Common myeloid progenitor, CD34-positive (primary cell): ENCODE results near the gene IFNAR1.
A peak's percentile ranks its signal among the peaks of the same experiment; 100 is the strongest.
"Not testable (repeated sequence)": the region's sequence is repeated elsewhere in the genome, so short reads cannot be mapped to it uniquely, and the experiment has no call there.

Source experiments
- CTCF ChIA-PET: fragments of 350-600 bp; sonication (Branson Sonifier 250); formaldehyde crosslinking; loops from one replicate; lab custom pipeline; 2021; ENCODE audit warnings: antibody characterized with exemption; lab: Charles Lee
- POLR2A ChIA-PET: fragments of 350-600 bp; sonication (Branson Sonifier 250); formaldehyde crosslinking; loops from one replicate; lab custom pipeline; 2021; ENCODE audit warnings: antibody characterized with exemption; lab: Charles Lee
- DNase-seq, 3 donors: peaks; one replicate each; pipeline versions ENCODE4 v3.0.0 to v3.0.0-alpha.2; 2013
- H3K27ac ChIP-seq, 2 experiments: 1 replicate in 1 of 2; 2 replicates in 1 of 2; pipeline ENCODE4 v1.7.0; 2013; ENCODE audit warnings: inconsistent platforms in 2 of 2, low read length in 2 of 2, mild to moderate bottlenecking in 2 of 2, low read depth in 1 of 2, moderate library complexity in 1 of 2; ENCODE audit not compliant: severe bottlenecking in 2 of 2, insufficient read depth in 1 of 2, poor library complexity in 1 of 2
- H3K27me3 ChIP-seq, 5 experiments: replicated peaks in 2 of 5; 1 replicate in 3 of 5; 2 replicates in 2 of 5; pipeline versions ENCODE4 v1.6.1 to v1.7.0; 2013; ENCODE audit warnings: low read length in 4 of 5, mild to moderate bottlenecking in 2 of 5, moderate library complexity in 2 of 5, inconsistent platforms in 1 of 5; ENCODE audit not compliant: insufficient read depth in 5 of 5, control insufficient read depth in 4 of 5
- H3K36me3 ChIP-seq, 4 experiments: 1 replicate in 2 of 4; 2 replicates in 2 of 4; pipeline versions ENCODE4 v1.6.1 to v1.7.0; 2013; ENCODE audit warnings: low read length in 3 of 4, control low read depth in 1 of 4, mild to moderate bottlenecking in 1 of 4; ENCODE audit not compliant: control insufficient read depth in 4 of 4, insufficient read depth in 4 of 4
- H3K4me1 ChIP-seq, 4 experiments: 1 replicate in 3 of 4; 2 replicates in 1 of 4; pipeline versions ENCODE4 v1.6.1 to v1.7.1; 2013; ENCODE audit warnings: low read length in 3 of 4, mild to moderate bottlenecking in 3 of 4, control low read depth in 1 of 4, inconsistent platforms in 1 of 4, moderate library complexity in 1 of 4; ENCODE audit not compliant: control insufficient read depth in 4 of 4, insufficient read depth in 4 of 4; ENCODE audit errors: control extremely low read depth in 1 of 4
- H3K4me3 ChIP-seq, 7 experiments: 1 replicate in 4 of 7; 2 replicates in 3 of 7; pipeline versions ENCODE4 v1.5.1 to v1.7.0; 2013; ENCODE audit warnings: mild to moderate bottlenecking in 7 of 7, low read length in 6 of 7, moderate library complexity in 6 of 7, inconsistent platforms in 2 of 7, low read depth in 2 of 7, control low read depth in 1 of 7; ENCODE audit not compliant: insufficient read depth in 4 of 7, control insufficient read depth in 1 of 7; ENCODE audit errors: extremely low read depth in 1 of 7
- H3K9me3 ChIP-seq, 5 experiments: 1 replicate in 4 of 5; 2 replicates in 1 of 5; pipeline versions ENCODE4 v1.6.1 to v1.7.1; 2013; ENCODE audit warnings: low read length in 4 of 5, mild to moderate bottlenecking in 2 of 5, inconsistent platforms in 1 of 5, low read depth in 1 of 5, moderate library complexity in 1 of 5; ENCODE audit not compliant: control insufficient read depth in 4 of 5, insufficient read depth in 2 of 5; ENCODE audit errors: control extremely low read depth in 1 of 5
- WGBS: methylation state at CpG from one replicate; pipeline ENCODE4 v1.1.5; 2013; ENCODE audit not compliant: insufficient coverage; 5-methylcytosine and 5-hydroxymethylcytosine counted together

The IFNAR1 gene

GRCh38 chr21:33363911-33364609 lies 39.3 kb downstream of the IFNAR1 start:
- WGBS = 70% methylated on average over 10 of the region's 10 CpGs
- peaks cover 2 to 23% (median 13%) of the 10 kb centered on the region in 5 experiments for H3K9me3 ChIP-seq
- H3K36me3 ChIP-seq, H3K4me3 ChIP-seq, H3K27ac ChIP-seq, H3K27me3 ChIP-seq: not testable (repeated sequence)
- H3K4me1 ChIP-seq = peaks cover 9 to 31% (median 21%) of the 10 kb centered on the region in 4 experiments
- peak in 2 of 3 donors; percentile 65 to 76 for DNase-seq
- POLR2A ChIA-PET = interaction anchor here (0.7 kb wide), 1 partner anchor 14 kb away, joined by 3 read pairs; no protein-coding TSS in a partner anchor
- CTCF ChIA-PET = interaction anchor here (0.8 to 1.4 kb wide), 3 partner anchors 10 to 167 kb away, joined by 3 to 5 read pairs (median 4); no protein-coding TSS in a partner anchor

- 100% methylated on average over 2 of the region's 5 CpGs for whole genome bisulfite sequencing
- CTCF ChIA-PET = no interaction called here
- Histone ChIP-seq H3K36me3 (no peaks in the 10 kb centered on the region), H3K27me3 (no peaks in the 10 kb centered on the region), H3K4me1 (peaks cover 9 to 31% (median 21%) of the 10 kb centered on the region in 4 experiments), H3K27ac (no peak overlapping the region), H3K4me3 (no peak overlapping the region), H3K9me3 (peaks cover 2 to 28% (median 13%) of the 10 kb centered on the region in 5 experiments)
- POLR2A ChIA-PET = no interaction called here
- no peak for DNase-seq
These were observed 40.1 kb downstream of the IFNAR1 start for GRCh38 chr21:33364830-33365229.

DNA sequence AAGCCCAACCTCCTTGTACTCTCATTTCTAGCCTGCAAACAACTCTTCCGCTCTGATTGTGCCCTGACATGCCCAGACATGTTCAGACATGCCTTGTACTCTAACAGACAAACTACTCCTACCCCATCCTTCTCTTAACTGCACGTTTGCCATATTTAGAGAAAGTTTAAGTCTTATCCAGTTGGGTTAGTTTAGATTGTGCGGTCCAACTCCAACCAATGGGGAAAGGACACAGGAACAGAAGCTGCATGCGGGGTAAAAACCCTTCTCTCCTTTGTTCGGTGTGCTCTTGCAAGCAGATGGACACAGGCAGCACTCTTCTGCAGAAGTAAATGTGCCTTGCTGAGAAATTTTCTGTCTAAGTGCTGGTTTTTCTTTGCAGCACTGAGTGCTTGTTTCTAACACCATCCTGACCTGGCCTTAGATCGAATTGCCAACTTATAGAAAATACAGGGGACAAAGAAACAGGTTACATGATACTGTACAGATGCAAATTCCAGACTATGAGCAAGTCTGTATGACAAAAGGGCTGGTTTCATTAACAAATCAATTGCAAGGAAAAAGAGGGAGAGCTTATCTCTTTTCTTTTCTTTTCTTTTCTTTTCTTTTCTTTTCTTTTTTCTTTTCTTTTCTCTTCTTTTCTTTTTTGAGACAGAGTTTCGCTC lies 42.7 kb downstream of the IFNAR1 start:
- 100% methylated on average over 3 of the region's 7 CpGs for WGBS
- Histone ChIP-seq H3K4me1 (peaks cover 0 to 13% (median 5%) of the 10 kb centered on the region in 4 experiments), H3K36me3 (no peaks in the 10 kb centered on the region), H3K27ac (no peak overlapping the region), H3K4me3 (peak overlapping the region in 1 of 7 experiments; percentile 1), H3K27me3 (no peaks in the 10 kb centered on the region), H3K9me3 (peaks cover 2 to 32% (median 16%) of the 10 kb centered on the region in 5 experiments)
- no peak for DNase-seq
- ChIA-PET CTCF (interaction anchor here (1.3 to 1.6 kb wide), 3 partner anchors 9 to 77 kb away, joined by 3 to 7 read pairs (median 4); no protein-coding TSS in a partner anchor), POLR2A (no interaction called here)

- Histone ChIP-seq H3K4me3 (peak overlapping the region in 1 of 7 experiments; percentile 4), H3K27me3 (no peaks in the 10 kb centered on the region), H3K9me3 (peaks cover 2 to 32% (median 16%) of the 10 kb centered on the region in 5 experiments), H3K36me3 (no peaks in the 10 kb centered on the region), H3K27ac (no peak overlapping the region), H3K4me1 (peaks cover 0 to 11% (median 0%) of the 10 kb centered on the region in 4 experiments)
- POLR2A ChIA-PET = no interaction called here
- no CpG with 5 or more reads among the region's 4 CpGs for WGBS
- CTCF ChIA-PET = interaction anchor here (1.0 kb wide), 1 partner anchor 71 kb away, joined by 3 read pairs; no protein-coding TSS in a partner anchor
- peak; percentile 54 to 89 (median 80) for DNase-seq
These were observed 43.4 kb downstream of the IFNAR1 start for GRCh38 chr21:33368124-33368523.

DNA sequence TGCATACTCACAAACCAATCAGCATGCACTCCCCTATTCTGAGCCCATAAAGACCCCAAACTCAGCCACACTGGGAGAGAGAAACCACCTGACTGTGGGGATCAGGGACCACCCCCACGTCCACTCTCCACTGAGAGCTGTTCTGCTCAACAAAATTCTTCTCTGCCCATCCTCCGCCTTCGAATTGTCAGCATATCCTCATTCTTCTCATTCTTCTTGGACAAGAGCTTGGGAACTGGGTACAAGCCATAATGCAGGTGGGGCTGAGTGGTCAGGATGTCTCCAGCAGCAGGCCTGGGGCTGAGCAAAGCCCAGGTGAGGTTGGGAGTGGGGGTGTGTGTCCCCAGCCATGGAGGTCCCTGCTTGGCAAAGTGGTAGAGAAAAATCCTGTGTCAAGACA lies 43.8 kb downstream of the IFNAR1 start:
- peak overlapping the region in 1 of 7 experiments; percentile 4 for H3K4me3 ChIP-seq
- CTCF ChIA-PET = interaction anchor here (0.6 to 1.5 kb wide), 7 partner anchors 11 to 171 kb away, joined by 3 to 5 read pairs (median 3); no protein-coding TSS in a partner anchor
- H3K36me3 ChIP-seq = no peaks in the 10 kb centered on the region
- no peak overlapping the region for H3K27ac ChIP-seq
- H3K4me1 ChIP-seq = peaks cover 0 to 10% (median under 1%) of the 10 kb centered on the region in 4 experiments
- peaks cover 2 to 32% (median 16%) of the 10 kb centered on the region in 5 experiments for H3K9me3 ChIP-seq
- H3K27me3 ChIP-seq = no peaks in the 10 kb centered on the region
- no peak for DNase-seq
- POLR2A ChIA-PET = interaction anchor here (0.6 kb wide), 1 partner anchor 164 kb away, joined by 4 read pairs; no protein-coding TSS in a partner anchor
- WGBS = 100% methylated on average over 1 of the region's 3 CpGs

- Histone ChIP-seq H3K4me1 (peaks cover 7 to 18% (median 8%) of the 10 kb centered on the region in 4 experiments), H3K27ac (no peak overlapping the region), H3K4me3 (no peak overlapping the region), H3K27me3 (no peaks in the 10 kb centered on the region), H3K36me3 (no peaks in the 10 kb centered on the region), H3K9me3 (peaks cover 2 to 32% (median 16%) of the 10 kb centered on the region in 5 experiments)
- ChIA-PET CTCF (interaction anchor here (0.6 to 3.6 kb wide), 6 partner anchors 8 to 172 kb away, joined by 3 to 20 read pairs (median 4); no protein-coding TSS in a partner anchor), POLR2A (no interaction called here)
- WGBS = no CpG with 5 or more reads among the region's 1 CpG
- no peak for DNase-seq
These were observed 44.8 kb downstream of the IFNAR1 start for GRCh38 chr21:33369586-33369985.
